Measurements from ENCODE around the gene TBC1D25.
A peak's percentile ranks its signal among the peaks of the same experiment; 100 is the strongest.

The TBC1D25 gene

GRCh38 chrX:48507246-48507645 is 32.3 kb upstream of the TBC1D25 start:
- Histone ChIP-seq H3K27ac (ENCODE audit: low read depth, low read length) (no peak overlapping the region), H3K27me3 (ENCODE audit: insufficient read depth, low read length) (no peaks in the 10 kb centered on the region), H3K36me3 (ENCODE audit: insufficient read depth, low read length) (no peaks in the 10 kb centered on the region), H3K4me1 (ENCODE audit: control insufficient read depth, insufficient read depth, low read length, unreplicated experiment) (peaks cover 18% of the 10 kb centered on the region), H3K4me3 (ENCODE audit: low read depth, low read length) (no peak overlapping the region), H3K79me2 (ENCODE audit: control insufficient read depth, insufficient read depth, low read length, unreplicated experiment) (peaks cover 5% of the 10 kb centered on the region), H2AFZ (ENCODE audit: low read length, unreplicated experiment) (no peak overlapping the region)

- peaks cover 18% of the 10 kb centered on the region for H3K4me1 ChIP-seq (ENCODE audit: control insufficient read depth, insufficient read depth, low read length, unreplicated experiment)
- H3K27ac ChIP-seq (ENCODE audit: low read depth, low read length), result peak within 1 kb of the TSS; percentile 50
- peak within 1 kb of the TSS; percentile 59 for H2AFZ ChIP-seq (ENCODE audit: low read length, unreplicated experiment)
- H3K27me3 ChIP-seq (ENCODE audit: insufficient read depth, low read length), result no peaks in the 10 kb centered on the region
- H3K4me3 ChIP-seq (ENCODE audit: low read depth, low read length), result peak within 1 kb of the TSS; percentile 82
- peaks cover 5% of the 10 kb centered on the region for H3K79me2 ChIP-seq (ENCODE audit: control insufficient read depth, insufficient read depth, low read length, unreplicated experiment)
- no peaks in the 10 kb centered on the region for H3K36me3 ChIP-seq (ENCODE audit: insufficient read depth, low read length)
Measured at GRCh38 chrX:48508400-48509244, 30.9 kb upstream of the TBC1D25 start, which contains the start of gene PORCN. TSS of gene PORCN (plus strand) at chrX:48508992. CDS start at chrX:48509821, 829 bp downstream.

GRCh38 chrX:48509245-48509590 is 30.3 kb upstream of the TBC1D25 start:
- H3K4me1 ChIP-seq (ENCODE audit: control insufficient read depth, insufficient read depth, low read length, unreplicated experiment), result peaks cover 18% of the 10 kb centered on the region
- no peaks in the 10 kb centered on the region for H3K36me3 ChIP-seq (ENCODE audit: insufficient read depth, low read length)
- peak overlapping the region; percentile 59 for H2AFZ ChIP-seq (ENCODE audit: low read length, unreplicated experiment)
- H3K79me2 ChIP-seq (ENCODE audit: control insufficient read depth, insufficient read depth, low read length, unreplicated experiment), result peaks cover 5% of the 10 kb centered on the region
- H3K4me3 ChIP-seq (ENCODE audit: low read depth, low read length), result peak overlapping the region; percentile 82
- no peak overlapping the region; the same call in 1 of the 2 replicates for H3K27ac ChIP-seq (ENCODE audit: low read depth, low read length)
- no peaks in the 10 kb centered on the region for H3K27me3 ChIP-seq (ENCODE audit: insufficient read depth, low read length)

GRCh38 chrX:48509619-48510018 is 29.9 kb upstream of the TBC1D25 start:
- Histone ChIP-seq H2AFZ (ENCODE audit: low read length, unreplicated experiment) (peak overlapping the region; percentile 59), H3K27ac (ENCODE audit: low read depth, low read length) (no peak overlapping the region), H3K4me3 (ENCODE audit: low read depth, low read length) (peak overlapping the region; percentile 82)

GRCh38 chrX:48511560-48511959 is 28.0 kb upstream of the TBC1D25 start:
- Histone ChIP-seq H3K79me2 (ENCODE audit: control insufficient read depth, insufficient read depth, low read length, unreplicated experiment) (peaks cover 5% of the 10 kb centered on the region), H3K27me3 (ENCODE audit: insufficient read depth, low read length) (no peaks in the 10 kb centered on the region), H2AFZ (ENCODE audit: low read length, unreplicated experiment) (no peak overlapping the region), H3K4me3 (ENCODE audit: low read depth, low read length) (no peak overlapping the region), H3K36me3 (ENCODE audit: insufficient read depth, low read length) (no peaks in the 10 kb centered on the region), H3K4me1 (ENCODE audit: control insufficient read depth, insufficient read depth, low read length, unreplicated experiment) (peaks cover 9% of the 10 kb centered on the region), H3K27ac (ENCODE audit: low read depth, low read length) (no peak overlapping the region)

More at GRCh38 chrX:48509619-48510018, 29.9 kb upstream of the TBC1D25 start:
- H3K36me3 ChIP-seq (ENCODE audit: insufficient read depth, low read length), result no peaks in the 10 kb centered on the region
- peaks cover 5% of the 10 kb centered on the region for H3K79me2 ChIP-seq (ENCODE audit: control insufficient read depth, insufficient read depth, low read length, unreplicated experiment)
- H3K4me1 ChIP-seq (ENCODE audit: control insufficient read depth, insufficient read depth, low read length, unreplicated experiment), result peaks cover 18% of the 10 kb centered on the region
- no peaks in the 10 kb centered on the region for H3K27me3 ChIP-seq (ENCODE audit: insufficient read depth, low read length)

- H3K27ac ChIP-seq (ENCODE audit: low read depth, low read length), result no peak overlapping the region
- peaks cover 5% of the 10 kb centered on the region for H3K79me2 ChIP-seq (ENCODE audit: control insufficient read depth, insufficient read depth, low read length, unreplicated experiment)
- no peak overlapping the region for H2AFZ ChIP-seq (ENCODE audit: low read length, unreplicated experiment)
- no peak overlapping the region for H3K4me3 ChIP-seq (ENCODE audit: low read depth, low read length)
- H3K4me1 ChIP-seq (ENCODE audit: control insufficient read depth, insufficient read depth, low read length, unreplicated experiment), result peaks cover 6% of the 10 kb centered on the region
- H3K36me3 ChIP-seq (ENCODE audit: insufficient read depth, low read length), result no peaks in the 10 kb centered on the region
- no peaks in the 10 kb centered on the region for H3K27me3 ChIP-seq (ENCODE audit: insufficient read depth, low read length)
Measured at GRCh38 chrX:48512371-48512935, 27.1 kb upstream of the TBC1D25 start.

DNA sequence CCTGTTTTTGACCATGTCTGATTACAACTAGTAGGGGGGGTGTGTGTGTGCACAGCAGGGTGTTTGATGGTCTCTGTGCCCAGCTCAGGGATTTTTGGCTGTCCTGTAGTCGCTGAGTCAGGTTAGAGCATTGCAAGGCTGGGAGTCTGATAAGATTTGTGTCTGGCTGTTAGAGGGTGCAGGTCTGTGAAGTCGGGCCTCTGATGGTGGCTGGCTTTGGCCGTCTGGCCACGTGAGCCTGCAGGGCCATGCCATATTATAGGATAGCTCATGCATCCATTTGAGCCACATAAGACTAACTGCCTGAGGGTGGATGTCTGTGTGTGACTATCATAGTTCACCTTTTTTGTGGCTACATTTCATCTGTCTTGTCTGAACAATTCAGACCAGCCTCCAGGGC is 25.8 kb upstream of the TBC1D25 start:
- peaks cover 6% of the 10 kb centered on the region for H3K4me1 ChIP-seq (ENCODE audit: control insufficient read depth, insufficient read depth, low read length, unreplicated experiment)
- H3K4me3 ChIP-seq (ENCODE audit: low read depth, low read length), result no peak overlapping the region
- H2AFZ ChIP-seq (ENCODE audit: low read length, unreplicated experiment), result no peak overlapping the region
- H3K79me2 ChIP-seq (ENCODE audit: control insufficient read depth, insufficient read depth, low read length, unreplicated experiment), result peaks cover 2% of the 10 kb centered on the region
- H3K36me3 ChIP-seq (ENCODE audit: insufficient read depth, low read length), result no peaks in the 10 kb centered on the region
- no peaks in the 10 kb centered on the region for H3K27me3 ChIP-seq (ENCODE audit: insufficient read depth, low read length)
- no peak overlapping the region for H3K27ac ChIP-seq (ENCODE audit: low read depth, low read length)

GRCh38 chrX:48514126-48514806 is 25.2 kb upstream of the TBC1D25 start:
- H3K27ac ChIP-seq (ENCODE audit: low read depth, low read length), result no peak overlapping the region

GRCh38 chrX:48514868-48515460 is 24.6 kb upstream of the TBC1D25 start:
- no peaks in the 10 kb centered on the region for H3K36me3 ChIP-seq (ENCODE audit: insufficient read depth, low read length)
- H3K4me1 ChIP-seq (ENCODE audit: control insufficient read depth, insufficient read depth, low read length, unreplicated experiment), result peaks cover 2% of the 10 kb centered on the region
- H3K27ac ChIP-seq (ENCODE audit: low read depth, low read length), result no peak overlapping the region
- H2AFZ ChIP-seq (ENCODE audit: low read length, unreplicated experiment), result no peak overlapping the region
- no peak overlapping the region for H3K4me3 ChIP-seq (ENCODE audit: low read depth, low read length)
- H3K27me3 ChIP-seq (ENCODE audit: insufficient read depth, low read length), result no peaks in the 10 kb centered on the region
- H3K79me2 ChIP-seq (ENCODE audit: control insufficient read depth, insufficient read depth, low read length, unreplicated experiment), result no peaks in the 10 kb centered on the region

More at GRCh38 chrX:48514126-48514806, 25.2 kb upstream of the TBC1D25 start:
- Histone ChIP-seq H3K4me3 (ENCODE audit: low read depth, low read length) (no peak overlapping the region), H3K36me3 (ENCODE audit: insufficient read depth, low read length) (no peaks in the 10 kb centered on the region), H3K79me2 (ENCODE audit: control insufficient read depth, insufficient read depth, low read length, unreplicated experiment) (peaks cover 2% of the 10 kb centered on the region), H3K4me1 (ENCODE audit: control insufficient read depth, insufficient read depth, low read length, unreplicated experiment) (peaks cover 6% of the 10 kb centered on the region), H2AFZ (ENCODE audit: low read length, unreplicated experiment) (no peak overlapping the region), H3K27me3 (ENCODE audit: insufficient read depth, low read length) (no peaks in the 10 kb centered on the region)

GRCh38 chrX:48515842-48516241 is 23.7 kb upstream of the TBC1D25 start:
- no peak overlapping the region for H3K4me3 ChIP-seq (ENCODE audit: low read depth, low read length)
- no peak overlapping the region for H3K27ac ChIP-seq (ENCODE audit: low read depth, low read length)
- H3K79me2 ChIP-seq (ENCODE audit: control insufficient read depth, insufficient read depth, low read length, unreplicated experiment), result no peaks in the 10 kb centered on the region
- no peaks in the 10 kb centered on the region for H3K36me3 ChIP-seq (ENCODE audit: insufficient read depth, low read length)
- no peaks in the 10 kb centered on the region for H3K27me3 ChIP-seq (ENCODE audit: insufficient read depth, low read length)
- no peak overlapping the region for H2AFZ ChIP-seq (ENCODE audit: low read length, unreplicated experiment)
- H3K4me1 ChIP-seq (ENCODE audit: control insufficient read depth, insufficient read depth, low read length, unreplicated experiment), result no peaks in the 10 kb centered on the region

All from ACC112 (cell line).